Measurements from ENCODE around the gene RTKN.
"Not testable (repeated sequence)": the region's sequence is repeated elsewhere in the genome, so short reads cannot be mapped to it uniquely, and the experiment has no call there.

Gene RTKN

GRCh38 chr2:74442483-74443297, 953 bp upstream of the RTKN start:
- not testable (repeated sequence) for DNase-seq (ENCODE audit: low read depth); H3K9ac ChIP-seq (ENCODE audit: low read length); H3K27me3 ChIP-seq (replicated peaks; ENCODE audit: control insufficient read depth, insufficient read depth, low read length); H3K9me3 ChIP-seq (ENCODE audit: control insufficient read depth, low read length); H3K4me3 ChIP-seq (ENCODE audit: low read length); H3K36me3 ChIP-seq (ENCODE audit: control insufficient read depth, insufficient read depth, low read length, severe bottlenecking)
- peaks cover 22% of the 10 kb centered on the region for H3K4me1 ChIP-seq (ENCODE audit: control insufficient read depth, insufficient read depth, low read length)

DNA sequence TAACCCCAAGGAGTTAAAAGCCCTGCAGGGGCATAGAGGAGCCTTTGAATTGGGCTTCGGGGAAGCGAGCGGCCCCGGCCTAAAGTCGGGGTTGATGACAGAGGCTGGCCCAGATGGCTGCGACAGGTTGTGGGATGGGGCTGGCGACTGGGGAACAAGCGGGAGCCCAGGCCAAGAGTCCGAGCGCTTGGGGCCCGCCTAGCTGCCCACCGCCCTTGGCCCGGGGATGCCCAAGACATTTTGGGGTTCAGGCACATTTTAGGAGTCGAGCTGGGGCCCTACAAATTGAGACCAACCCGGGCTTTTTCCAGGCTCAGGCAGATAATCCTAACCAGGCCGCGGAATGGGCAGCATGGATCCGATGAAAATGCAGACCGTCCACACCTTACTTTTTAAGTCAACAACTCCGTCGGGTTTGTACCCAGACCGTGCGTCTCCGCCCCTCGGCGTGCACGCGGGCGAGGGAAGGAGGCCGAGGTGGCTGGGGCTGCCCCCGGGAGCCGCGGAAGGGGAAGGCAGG, 507 bp downstream of the RTKN start:
- Histone ChIP-seq H3K9me3 (ENCODE audit: control insufficient read depth, low read length) (no peaks in the 10 kb centered on the region), H3K4me3 (ENCODE audit: low read length) (peak overlapping the region; percentile 82), H3K4me1 (ENCODE audit: control insufficient read depth, insufficient read depth, low read length) (peaks cover 22% of the 10 kb centered on the region), H3K36me3 (ENCODE audit: control insufficient read depth, insufficient read depth, low read length, severe bottlenecking) (no peaks in the 10 kb centered on the region), H3K27me3 (replicated peaks; ENCODE audit: control insufficient read depth, insufficient read depth, low read length) (no peaks in the 10 kb centered on the region), H3K9ac (ENCODE audit: low read length) (peak overlapping the region; percentile 86)
- no peak for DNase-seq (ENCODE audit: low read depth)

- no peaks in the 10 kb centered on the region for H3K36me3 ChIP-seq (ENCODE audit: control insufficient read depth, insufficient read depth, low read length, severe bottlenecking)
- no peaks in the 10 kb centered on the region for H3K27me3 ChIP-seq (replicated peaks; ENCODE audit: control insufficient read depth, insufficient read depth, low read length)
- H3K4me3 ChIP-seq (ENCODE audit: low read length), result peak overlapping the region; percentile 82
- H3K9me3 ChIP-seq (ENCODE audit: control insufficient read depth, low read length), result no peaks in the 10 kb centered on the region
- peak; percentile 96 for DNase-seq (ENCODE audit: low read depth)
- H3K9ac ChIP-seq (ENCODE audit: low read length), result peak overlapping the region; percentile 86
- H3K4me1 ChIP-seq (ENCODE audit: control insufficient read depth, insufficient read depth, low read length), result peaks cover 22% of the 10 kb centered on the region
Observed at GRCh38 chr2:74440378-74441169, 1.2 kb downstream of the RTKN start.

DNA sequence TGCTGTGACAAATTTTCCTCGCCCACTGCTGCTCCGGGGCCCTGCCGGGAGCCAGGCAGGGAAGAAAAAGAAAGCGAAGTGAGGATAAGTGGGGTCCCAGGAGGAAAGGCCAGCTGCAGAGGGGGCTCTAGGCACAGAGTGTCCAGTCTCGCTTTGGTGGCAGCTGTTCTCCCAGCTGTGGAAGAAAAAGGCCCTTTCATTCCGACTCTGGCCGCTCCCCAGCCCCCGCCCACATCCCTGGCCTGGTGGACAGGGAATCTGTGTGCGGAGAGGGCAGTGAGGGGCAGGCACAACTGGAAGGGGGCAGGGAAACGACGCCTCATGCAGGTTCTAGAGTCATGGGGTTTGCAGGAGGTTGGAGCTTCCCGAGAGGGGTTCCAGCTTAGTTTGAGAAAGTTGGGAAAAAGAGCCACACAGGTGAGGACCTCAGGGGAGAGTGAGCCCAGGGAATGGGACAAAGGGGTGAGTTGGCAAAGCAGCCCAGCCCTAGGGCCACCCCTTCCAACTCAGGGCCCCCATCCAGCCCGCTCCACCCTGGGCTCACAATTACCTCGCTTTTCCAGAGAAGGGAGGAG, 1.8 kb downstream of the RTKN start:
- H3K36me3 ChIP-seq (ENCODE audit: control insufficient read depth, insufficient read depth, low read length, severe bottlenecking), result no peaks in the 10 kb centered on the region
- H3K9me3 ChIP-seq (ENCODE audit: control insufficient read depth, low read length), result no peaks in the 10 kb centered on the region
- H3K4me3 ChIP-seq (ENCODE audit: low read length), result peak overlapping the region; percentile 82
- no peaks in the 10 kb centered on the region for H3K27me3 ChIP-seq (replicated peaks; ENCODE audit: control insufficient read depth, insufficient read depth, low read length)
- peak overlapping the region; percentile 86 for H3K9ac ChIP-seq (ENCODE audit: low read length)
- peaks cover 22% of the 10 kb centered on the region for H3K4me1 ChIP-seq (ENCODE audit: control insufficient read depth, insufficient read depth, low read length)
- peak; percentile 81 for DNase-seq (ENCODE audit: low read depth)

- Histone ChIP-seq H3K9ac (ENCODE audit: low read length) (peak overlapping the region; percentile 86), H3K9me3 (ENCODE audit: control insufficient read depth, low read length) (no peaks in the 10 kb centered on the region), H3K36me3 (ENCODE audit: control insufficient read depth, insufficient read depth, low read length, severe bottlenecking) (no peaks in the 10 kb centered on the region), H3K27me3 (replicated peaks; ENCODE audit: control insufficient read depth, insufficient read depth, low read length) (no peaks in the 10 kb centered on the region), H3K4me3 (ENCODE audit: low read length) (peak overlapping the region; percentile 82), H3K4me1 (ENCODE audit: control insufficient read depth, insufficient read depth, low read length) (peaks cover 22% of the 10 kb centered on the region)
- no peak for DNase-seq (ENCODE audit: low read depth)
Observed at GRCh38 chr2:74439373-74439772, 2.4 kb downstream of the RTKN start.

DNA sequence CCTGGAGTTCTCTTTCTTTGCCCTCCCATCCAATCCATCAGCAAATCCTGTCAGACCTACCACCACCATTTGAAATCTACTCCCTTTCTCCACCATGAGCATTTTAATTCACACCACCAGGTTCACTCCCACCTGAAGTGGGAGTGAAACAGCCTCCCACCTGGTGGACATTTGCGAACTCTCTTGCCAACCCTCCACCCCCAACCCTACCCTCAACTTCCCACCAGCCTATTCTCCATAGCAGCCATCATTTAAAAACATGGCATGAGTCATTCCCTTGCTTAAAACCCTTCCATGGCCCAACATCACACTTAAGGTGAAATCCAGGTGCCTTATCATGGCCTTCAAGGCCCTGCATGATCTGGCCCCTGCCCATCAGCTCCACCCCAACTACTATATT, 3.5 kb downstream of the RTKN start:
- no peak for DNase-seq (ENCODE audit: low read depth)
- no peaks in the 10 kb centered on the region for H3K36me3 ChIP-seq (ENCODE audit: control insufficient read depth, insufficient read depth, low read length, severe bottlenecking)
- no peaks in the 10 kb centered on the region for H3K27me3 ChIP-seq (replicated peaks; ENCODE audit: control insufficient read depth, insufficient read depth, low read length)
- no peak overlapping the region for H3K4me3 ChIP-seq (ENCODE audit: low read length)
- H3K4me1 ChIP-seq (ENCODE audit: control insufficient read depth, insufficient read depth, low read length), result peaks cover 16% of the 10 kb centered on the region
- H3K9ac ChIP-seq (ENCODE audit: low read length), result no peak overlapping the region
- no peaks in the 10 kb centered on the region for H3K9me3 ChIP-seq (ENCODE audit: control insufficient read depth, low read length)

DNA sequence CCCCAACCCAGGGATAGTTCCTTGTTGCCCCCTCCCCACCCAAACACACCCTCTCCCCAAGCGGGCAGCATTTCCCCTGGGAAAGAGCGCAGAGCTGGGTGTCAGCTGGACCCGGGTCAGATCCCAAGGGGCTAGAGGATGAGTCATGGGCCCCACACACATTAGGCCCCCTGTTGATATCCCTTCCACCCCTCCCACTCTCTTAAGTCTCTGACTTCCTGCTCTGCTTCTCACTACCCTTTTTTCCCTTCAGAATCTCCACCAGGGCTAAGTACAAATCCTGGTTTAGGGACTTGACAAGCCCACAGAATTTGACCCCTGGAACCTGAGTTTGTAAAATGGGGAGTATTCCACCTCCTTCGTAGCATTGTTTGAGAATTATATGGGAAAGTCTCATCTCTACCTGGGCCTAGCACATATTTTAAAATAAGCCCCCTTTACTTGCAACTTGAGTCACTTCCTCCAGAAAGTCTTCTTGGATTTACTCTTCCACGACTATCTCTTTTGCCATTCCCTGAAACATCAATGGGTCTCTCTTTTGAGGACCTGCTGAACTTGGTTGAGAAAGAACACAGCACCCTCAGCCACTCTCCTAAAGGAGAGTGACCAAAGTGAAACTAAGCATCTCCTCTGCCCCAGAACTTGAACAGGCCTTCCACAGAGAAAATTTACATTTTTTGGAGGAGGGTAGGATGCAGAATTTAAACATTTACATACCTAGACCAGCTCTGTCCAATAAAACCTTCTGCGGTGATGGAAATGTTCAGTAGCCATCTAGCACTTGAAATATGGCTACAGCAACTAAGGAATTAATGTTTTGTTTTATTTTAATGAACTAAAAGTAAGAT, 4.7 kb downstream of the RTKN start:
- no peak for DNase-seq (ENCODE audit: low read depth)
- Histone ChIP-seq H3K4me3 (ENCODE audit: low read length) (no peak overlapping the region), H3K9ac (ENCODE audit: low read length) (no peak overlapping the region), H3K36me3 (ENCODE audit: control insufficient read depth, insufficient read depth, low read length, severe bottlenecking) (peaks cover 2% of the 10 kb centered on the region), H3K4me1 (ENCODE audit: control insufficient read depth, insufficient read depth, low read length) (peaks cover 16% of the 10 kb centered on the region), H3K9me3 (ENCODE audit: control insufficient read depth, low read length) (no peaks in the 10 kb centered on the region), H3K27me3 (replicated peaks; ENCODE audit: control insufficient read depth, insufficient read depth, low read length) (no peaks in the 10 kb centered on the region)

GRCh38 chr2:74436111-74436805, 5.5 kb downstream of the RTKN start:
- Histone ChIP-seq H3K27me3 (replicated peaks; ENCODE audit: control insufficient read depth, insufficient read depth, low read length) (no peaks in the 10 kb centered on the region), H3K4me1 (ENCODE audit: control insufficient read depth, insufficient read depth, low read length) (peaks cover 16% of the 10 kb centered on the region), H3K36me3 (ENCODE audit: control insufficient read depth, insufficient read depth, low read length, severe bottlenecking) (peaks cover 8% of the 10 kb centered on the region), H3K9me3 (ENCODE audit: control insufficient read depth, low read length) (no peaks in the 10 kb centered on the region), H3K9ac (ENCODE audit: low read length) (no peak overlapping the region), H3K4me3 (ENCODE audit: low read length) (no peak overlapping the region)
- no peak for DNase-seq (ENCODE audit: low read depth)

GRCh38 chr2:74430502-74430901, 11.2 kb downstream of the RTKN start:
- H3K4me3 ChIP-seq (ENCODE audit: low read length), result no peak overlapping the region
- no peaks in the 10 kb centered on the region for H3K4me1 ChIP-seq (ENCODE audit: control insufficient read depth, insufficient read depth, low read length)
- H3K27me3 ChIP-seq (replicated peaks; ENCODE audit: control insufficient read depth, insufficient read depth, low read length), result no peaks in the 10 kb centered on the region
- no peak overlapping the region for H3K9ac ChIP-seq (ENCODE audit: low read length)
- peaks cover 36% of the 10 kb centered on the region for H3K36me3 ChIP-seq (ENCODE audit: control insufficient read depth, insufficient read depth, low read length, severe bottlenecking)
- DNase-seq (ENCODE audit: low read depth), result no peak
- H3K9me3 ChIP-seq (ENCODE audit: control insufficient read depth, low read length), result no peaks in the 10 kb centered on the region

Measured in adipocyte (in vitro differentiated cells).